GM18508 (cell line): ENCODE results near the gene LAMA5.

Experiments
- ATAC-seq: cut with Tn5 transposase; IDR thresholded peaks from one replicate; pipeline ENCODE4 v1.9.1; 2021; ENCODE audit warnings: moderate number of reproducible peaks; ENCODE audit not compliant: insufficient read depth, unreplicated experiment

LAMA5 gene

GRCh38 chr20:62404112-62404665, 37.1 kb upstream of the LAMA5 start:
- ATAC-seq: no peak

- no peak for ATAC-seq
These were observed 36.2 kb upstream of the LAMA5 start for GRCh38 chr20:62403331-62403730.

GRCh38 chr20:62402456-62403150, 35.5 kb upstream of the LAMA5 start:
- ATAC-seq: no peak

GRCh38 chr20:62401331-62401779, 34.2 kb upstream of the LAMA5 start:
- no peak for ATAC-seq

- ATAC-seq: no peak
These were observed 33.4 kb upstream of the LAMA5 start for GRCh38 chr20:62400541-62400940.

- ATAC-seq: no peak
These were observed 32.9 kb upstream of the LAMA5 start for GRCh38 chr20:62400021-62400420.

GRCh38 chr20:62398120-62398821, 31.2 kb upstream of the LAMA5 start:
- ATAC-seq: no peak

- no peak for ATAC-seq
These were observed 29.5 kb upstream of the LAMA5 start for GRCh38 chr20:62396367-62397239.

GRCh38 chr20:62395311-62396242, 28.5 kb upstream of the LAMA5 start:
- no peak for ATAC-seq

- ATAC-seq: no peak
These were observed 27.4 kb upstream of the LAMA5 start for GRCh38 chr20:62394248-62395245.

- no peak for ATAC-seq
These were observed 26.7 kb upstream of the LAMA5 start for GRCh38 chr20:62393830-62394229.

GRCh38 chr20:62393335-62393665, 26.2 kb upstream of the LAMA5 start:
- no peak for ATAC-seq

- ATAC-seq: no peak
These were observed 25.7 kb upstream of the LAMA5 start for GRCh38 chr20:62392621-62393334.

- no peak for ATAC-seq
These were observed 24.9 kb upstream of the LAMA5 start for GRCh38 chr20:62392077-62392418.

GRCh38 chr20:62391165-62392076, 24.3 kb upstream of the LAMA5 start:
- ATAC-seq: no peak

GRCh38 chr20:62390317-62391164, 23.4 kb upstream of the LAMA5 start:
- no peak for ATAC-seq
